Measurements from ENCODE around the gene PTPRR.

GRCh38 chr12:70798016-70798783, 122.3 kb downstream of the PTPRR start:
- TF ChIP-seq CTCF (IDR thresholded peaks at IDR 0.05) (no peak), POLR2A (IDR thresholded peaks at IDR 0.05; ENCODE audit: low read depth) (no peak)

Data from esophagus muscularis mucosa (tissue), 3 donors.